HG03280 (cell line): ENCODE data around the gene NATD1.
"Not testable (repeated sequence)": the region's sequence is repeated elsewhere in the genome, so short reads cannot be mapped to it uniquely, and the experiment has no call there.

Experiments used
- ATAC-seq: cut with Tn5 transposase; IDR thresholded peaks from one replicate; pipeline ENCODE4 v1.9.1; 2021; ENCODE audit warnings: mild to moderate bottlenecking, moderate library complexity; ENCODE audit not compliant: unreplicated experiment

The NATD1 gene

DNA sequence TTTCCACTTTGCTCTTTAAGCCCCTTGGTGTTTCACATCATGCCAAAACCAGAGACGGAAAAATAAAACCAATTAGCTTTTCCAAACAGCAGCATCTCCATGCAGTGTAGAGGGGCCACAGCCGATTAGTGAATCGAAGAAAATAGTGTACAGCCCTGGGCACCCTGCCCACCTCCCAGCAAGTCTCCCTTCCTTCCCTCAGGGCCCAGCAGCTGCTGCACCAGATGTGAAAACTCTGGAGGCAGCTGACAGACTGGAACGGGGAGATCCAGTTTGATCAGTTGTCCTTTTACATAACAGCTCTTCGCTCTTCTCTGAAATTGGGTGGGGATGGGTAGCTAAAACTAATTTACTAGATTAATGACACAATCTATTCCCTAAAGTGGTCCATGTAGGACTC lies 58.5 kb downstream of the NATD1 start:
- ATAC-seq: no peak

DNA sequence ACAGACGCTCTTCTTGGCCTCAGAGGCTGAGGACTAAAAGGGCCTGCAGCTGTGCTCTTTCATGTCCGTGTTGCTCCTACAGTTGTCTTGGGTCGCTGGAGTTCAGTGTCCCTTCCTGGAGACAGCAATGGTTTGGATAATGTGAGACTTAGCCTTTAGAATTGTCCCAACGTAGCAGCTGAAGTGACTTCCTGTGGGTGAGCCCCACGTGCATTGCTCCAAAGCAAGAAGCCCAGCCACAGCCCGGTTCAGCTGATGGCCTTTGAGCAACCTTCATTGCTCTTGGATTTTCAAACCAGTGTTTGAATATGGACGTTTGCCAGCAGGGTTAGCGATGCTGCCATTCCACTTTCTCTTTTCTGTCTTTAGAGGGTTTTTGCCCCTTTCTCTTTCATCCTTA lies 59.0 kb downstream of the NATD1 start:
- no peak for ATAC-seq

DNA sequence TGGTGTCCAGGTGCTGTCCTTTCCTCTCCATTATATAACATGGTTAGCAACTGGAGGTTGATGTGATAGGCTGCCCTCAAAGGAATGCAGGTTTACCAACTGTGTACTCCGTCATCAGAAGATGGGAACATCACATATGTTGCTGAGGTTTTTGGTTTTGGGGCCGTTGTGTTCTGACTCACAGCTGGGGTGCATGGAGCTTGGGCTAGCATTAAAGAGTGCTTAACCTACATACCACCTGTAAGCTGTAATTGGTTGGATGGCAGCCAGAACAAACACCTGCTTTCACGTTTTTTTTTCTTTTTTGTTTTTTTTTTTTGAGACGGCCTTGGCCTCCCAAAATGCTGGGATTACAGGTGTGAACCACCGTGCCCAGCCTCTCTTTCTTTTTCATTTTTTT lies 60.2 kb downstream of the NATD1 start:
- no peak for ATAC-seq

DNA sequence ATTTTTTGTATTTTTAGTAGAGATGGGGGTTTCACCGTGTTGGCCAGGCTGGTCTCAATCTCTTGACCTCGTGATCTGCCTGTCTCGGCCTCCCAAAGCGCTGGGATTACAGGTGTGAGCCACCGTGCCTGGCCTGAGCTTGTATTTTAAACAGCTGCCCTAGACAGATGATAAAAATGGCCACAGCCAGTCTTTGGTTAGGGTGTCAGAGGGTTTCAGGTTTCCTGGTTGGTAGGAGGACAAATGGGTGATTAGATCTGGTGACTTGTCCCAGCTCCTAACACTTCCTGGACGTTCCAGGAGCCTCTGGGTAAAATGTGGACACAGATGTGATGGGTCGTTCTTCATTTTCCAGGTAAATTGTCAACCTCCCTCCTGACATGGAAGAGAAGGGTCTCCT lies 60.8 kb downstream of the NATD1 start:
- not testable (repeated sequence) for ATAC-seq

DNA sequence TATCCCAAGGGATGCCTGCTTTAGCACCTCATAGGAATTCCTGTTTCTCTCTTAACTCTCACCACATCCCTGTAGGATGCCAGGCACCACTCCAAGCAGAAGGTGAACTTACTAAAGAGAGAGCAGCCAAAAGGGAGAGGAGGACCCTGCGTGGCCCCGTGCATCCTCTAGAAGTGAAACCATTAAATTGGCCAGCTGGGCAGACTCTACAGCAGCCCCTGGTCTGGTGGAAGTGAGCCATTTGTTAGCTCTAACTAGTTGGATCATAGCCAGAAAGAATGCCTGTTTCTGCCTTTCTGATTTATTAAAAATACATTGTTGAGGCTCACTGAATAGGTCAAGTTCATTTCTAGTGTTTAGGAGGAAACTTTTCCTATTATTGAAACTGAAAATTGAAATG lies 61.5 kb downstream of the NATD1 start:
- ATAC-seq: no peak

DNA sequence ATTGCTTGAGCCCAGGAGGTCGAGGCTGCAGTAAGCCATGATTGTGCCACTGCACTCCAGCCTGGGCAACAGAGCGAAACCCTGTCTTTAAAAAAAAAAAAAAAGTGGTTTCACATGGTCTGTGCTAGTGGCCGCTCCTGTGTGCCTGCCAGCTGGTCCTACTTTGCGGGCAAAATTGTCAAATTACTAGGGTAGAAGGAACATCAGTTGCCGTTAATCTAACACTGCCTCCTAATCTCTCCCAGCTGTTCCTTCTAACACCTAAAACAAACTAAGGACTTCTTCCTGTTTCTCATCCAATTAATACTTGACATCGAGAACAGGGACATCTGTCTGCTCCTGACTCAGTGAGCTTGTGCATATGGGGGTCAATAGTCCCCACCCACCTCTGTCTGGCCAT lies 63.1 kb downstream of the NATD1 start:
- ATAC-seq: no peak

DNA sequence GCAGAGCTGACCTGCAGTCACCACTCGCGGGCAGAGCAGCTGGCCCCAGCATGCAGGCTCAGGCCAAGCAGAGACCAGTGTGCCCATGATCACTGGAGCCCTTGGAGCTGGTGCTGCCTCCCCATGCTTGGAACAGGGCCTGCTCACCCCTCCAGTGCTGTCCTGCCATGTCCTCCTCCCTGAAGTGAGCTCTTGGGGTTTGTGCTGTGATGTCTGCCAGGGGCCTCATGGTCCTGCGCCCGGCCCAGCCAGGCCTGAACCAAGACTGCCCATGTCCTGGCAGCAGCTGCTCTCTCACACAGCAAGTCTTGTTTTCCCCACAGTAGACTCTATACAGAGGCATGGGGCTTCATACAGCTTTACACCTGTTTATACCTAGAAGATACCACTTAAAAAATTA lies 63.8 kb downstream of the NATD1 start:
- ATAC-seq: no peak
